Mesendoderm (in vitro differentiated cells): ENCODE data around the gene PKD1L1.
A peak's percentile ranks its signal among the peaks of the same experiment; 100 is the strongest.

Experiments
- DNase-seq: peaks from one replicate; pipeline ENCODE4 v3.0.0; 2013
- H2AK5ac ChIP-seq: 2 replicates; pipeline ENCODE4 v1.6.1; 2013; ENCODE audit warnings: low read length, inconsistent platforms
- H2BK120ac ChIP-seq: 2 replicates; pipeline ENCODE4 v1.6.1; 2013; ENCODE audit warnings: low read depth, mild to moderate bottlenecking, low read length, moderate library complexity, mixed read lengths
- H2BK15ac ChIP-seq: replicated peaks from 2 replicates; pipeline ENCODE4 v1.6.1; 2013; ENCODE audit warnings: low read depth, mild to moderate bottlenecking, moderate library complexity
- H2BK5ac ChIP-seq: 2 replicates; pipeline ENCODE4 v1.6.1; 2013; ENCODE audit warnings: low read length, inconsistent platforms
- H3K18ac ChIP-seq: 2 replicates; pipeline ENCODE4 v1.6.1; 2013; ENCODE audit warnings: mild to moderate bottlenecking, low read length, mixed read lengths
- H3K23ac ChIP-seq: one replicate; pipeline ENCODE4 v1.6.1; 2013; ENCODE audit warnings: low read length
- H3K27ac ChIP-seq: 2 replicates; pipeline ENCODE4 v1.5.1; 2013; ENCODE audit warnings: low read depth, mild to moderate bottlenecking, inconsistent platforms, low read length, moderate library complexity
- H3K27me3 ChIP-seq: 2 replicates; pipeline ENCODE4 v1.6.1; 2013; ENCODE audit warnings: low read length, control low read depth, mild to moderate bottlenecking, inconsistent platforms; ENCODE audit not compliant: insufficient read depth, poor library complexity
- H3K36me3 ChIP-seq: 2 replicates; pipeline ENCODE4 v1.6.1; 2013; ENCODE audit warnings: low read length, inconsistent platforms; ENCODE audit not compliant: control insufficient read depth, insufficient read depth
- H3K4ac ChIP-seq: one replicate; pipeline ENCODE4 v1.6.1; 2013; ENCODE audit warnings: low read depth, mild to moderate bottlenecking, low read length, moderate library complexity
- H3K4me1 ChIP-seq: 2 replicates; pipeline ENCODE4 v1.6.1; 2013; ENCODE audit warnings: low read depth, low read length, inconsistent platforms; ENCODE audit not compliant: control insufficient read depth
- H3K4me2 ChIP-seq: 2 replicates; pipeline ENCODE4 v1.6.1; 2013; ENCODE audit warnings: low read length
- H3K4me3 ChIP-seq: 2 replicates; pipeline ENCODE4 v1.5.1; 2013; ENCODE audit warnings: mild to moderate bottlenecking, low read length
- H3K56ac ChIP-seq: one replicate; pipeline ENCODE4 v1.6.1; 2013; ENCODE audit warnings: low read length
- H3K79me1 ChIP-seq: 2 replicates; pipeline ENCODE4 v1.6.1; 2013; ENCODE audit warnings: low read length, inconsistent platforms
- H3K79me2 ChIP-seq: 2 replicates; pipeline ENCODE4 v1.6.1; 2013; ENCODE audit warnings: mild to moderate bottlenecking, low read length; ENCODE audit not compliant: control insufficient read depth, insufficient read depth
- H3K9ac ChIP-seq: 2 replicates; pipeline ENCODE4 v1.6.1; 2013; ENCODE audit warnings: low read length, inconsistent platforms
- H4K5ac ChIP-seq: one replicate; pipeline ENCODE4 v1.6.1; 2013; ENCODE audit warnings: low read length
- H4K8ac ChIP-seq: one replicate; pipeline ENCODE4 v1.6.1; 2013; ENCODE audit warnings: low read depth, mild to moderate bottlenecking, control low read depth, low read length, moderate library complexity
- WGBS: extraction: QIAGEN DNeasy Blood & Tissue Kit; methylation state at CpG from one replicate; pipeline ENCODE4 v1.1.7; 2013; ENCODE audit warnings: low lambda C conversion rate, missing lambda C conversion rate; ENCODE audit not compliant: insufficient coverage; ENCODE audit errors: extremely low coverage; 5-methylcytosine and 5-hydroxymethylcytosine counted together

Gene PKD1L1

DNA sequence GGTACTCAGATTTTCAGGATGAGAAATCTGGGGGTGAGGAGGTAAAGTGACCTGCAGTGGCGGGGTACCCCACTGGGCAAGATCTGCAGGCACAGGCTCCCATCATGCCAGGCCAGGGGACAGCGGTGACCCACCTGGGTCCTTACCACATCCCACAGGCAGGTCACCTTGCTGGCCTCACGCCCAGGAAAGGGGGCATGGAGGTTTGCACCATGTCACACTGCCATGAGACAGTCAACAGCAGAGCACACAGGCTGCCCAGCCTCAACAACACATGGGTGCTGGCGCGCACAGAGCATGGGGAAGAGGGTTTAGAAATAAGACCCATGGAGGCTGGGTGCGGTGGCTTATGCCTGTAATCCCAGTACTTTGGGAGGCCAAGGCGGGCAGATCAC is 914 bp downstream of the PKD1L1 start:
- no peaks in the 10 kb centered on the region for H3K27me3 ChIP-seq
- WGBS, result no CpG with 5 or more reads among the region's 7 CpGs
- H3K79me1 ChIP-seq, result no peaks in the 10 kb centered on the region
- no peaks in the 10 kb centered on the region for H3K79me2 ChIP-seq
- no peak overlapping the region for H4K5ac ChIP-seq
- no peak overlapping the region for H2AK5ac ChIP-seq
- H3K18ac ChIP-seq, result no peak overlapping the region
- no peak overlapping the region for H2BK15ac ChIP-seq
- H3K4me3 ChIP-seq, result no peak overlapping the region
- H3K4me1 ChIP-seq, result no peaks in the 10 kb centered on the region
- no peak overlapping the region for H3K27ac ChIP-seq
- no peak overlapping the region for H2BK5ac ChIP-seq
- no peaks in the 10 kb centered on the region for H3K36me3 ChIP-seq
- H2BK120ac ChIP-seq, result no peak overlapping the region
- H4K8ac ChIP-seq, result no peak overlapping the region
- H3K23ac ChIP-seq, result no peak overlapping the region
- H3K4me2 ChIP-seq, result no peak overlapping the region
- H3K56ac ChIP-seq, result no peak overlapping the region
- no peak for DNase-seq
- no peak overlapping the region for H3K9ac ChIP-seq
- H3K4ac ChIP-seq, result no peak overlapping the region

DNA sequence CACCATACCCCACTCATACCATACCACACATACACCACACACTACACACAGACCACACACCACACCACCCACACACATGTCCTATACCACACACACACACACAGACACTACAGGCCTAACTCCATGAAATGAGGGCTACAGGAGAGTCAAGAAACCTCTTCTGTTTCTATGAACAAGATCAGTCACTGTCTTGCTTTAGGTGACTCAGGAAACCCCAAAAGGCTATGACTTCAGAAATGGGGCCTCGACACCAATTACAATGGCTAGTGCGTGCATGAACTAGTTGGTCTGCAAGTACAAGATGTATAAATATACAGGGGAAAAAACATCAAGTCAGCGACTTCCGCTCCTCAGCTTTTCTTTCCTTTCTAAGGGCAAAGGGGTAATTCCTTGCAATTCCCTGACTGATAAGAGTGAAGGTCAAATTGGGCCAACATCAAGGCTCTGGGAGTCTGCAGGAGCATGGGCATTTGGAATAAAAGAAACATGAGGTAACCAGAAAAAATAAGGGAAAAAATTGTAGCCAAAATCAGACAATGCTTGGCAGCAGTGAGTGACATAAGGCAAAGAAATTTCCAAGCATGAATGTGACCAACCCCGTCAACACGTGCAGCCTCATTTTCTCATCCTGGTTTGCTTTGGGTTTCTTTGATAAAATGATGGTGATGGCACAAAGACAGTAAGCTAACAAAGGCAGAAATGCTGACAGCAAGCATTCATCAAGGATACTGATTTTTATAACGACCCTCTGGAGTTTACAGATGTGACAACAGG is 1.5 kb downstream of the PKD1L1 start:
- H3K23ac ChIP-seq, result peak overlapping the region; percentile 45
- H3K27ac ChIP-seq, result no peak overlapping the region
- H4K8ac ChIP-seq, result no peak overlapping the region
- WGBS, result no CpG with 5 or more reads among the region's 7 CpGs
- no peak overlapping the region for H3K9ac ChIP-seq
- no peaks in the 10 kb centered on the region for H3K27me3 ChIP-seq
- H3K4ac ChIP-seq, result no peak overlapping the region
- no peak overlapping the region for H2BK120ac ChIP-seq
- H3K79me1 ChIP-seq, result no peaks in the 10 kb centered on the region
- no peaks in the 10 kb centered on the region for H3K36me3 ChIP-seq
- no peak overlapping the region for H4K5ac ChIP-seq
- H3K56ac ChIP-seq, result peak overlapping the region; percentile 60
- H2BK15ac ChIP-seq, result no peak overlapping the region
- no peak for DNase-seq
- H2AK5ac ChIP-seq, result peak overlapping the region; percentile 93
- no peak overlapping the region for H3K18ac ChIP-seq
- H3K4me2 ChIP-seq, result no peak overlapping the region
- H2BK5ac ChIP-seq, result no peak overlapping the region
- H3K4me1 ChIP-seq, result no peaks in the 10 kb centered on the region
- H3K79me2 ChIP-seq, result no peaks in the 10 kb centered on the region
- H3K4me3 ChIP-seq, result no peak overlapping the region

DNA sequence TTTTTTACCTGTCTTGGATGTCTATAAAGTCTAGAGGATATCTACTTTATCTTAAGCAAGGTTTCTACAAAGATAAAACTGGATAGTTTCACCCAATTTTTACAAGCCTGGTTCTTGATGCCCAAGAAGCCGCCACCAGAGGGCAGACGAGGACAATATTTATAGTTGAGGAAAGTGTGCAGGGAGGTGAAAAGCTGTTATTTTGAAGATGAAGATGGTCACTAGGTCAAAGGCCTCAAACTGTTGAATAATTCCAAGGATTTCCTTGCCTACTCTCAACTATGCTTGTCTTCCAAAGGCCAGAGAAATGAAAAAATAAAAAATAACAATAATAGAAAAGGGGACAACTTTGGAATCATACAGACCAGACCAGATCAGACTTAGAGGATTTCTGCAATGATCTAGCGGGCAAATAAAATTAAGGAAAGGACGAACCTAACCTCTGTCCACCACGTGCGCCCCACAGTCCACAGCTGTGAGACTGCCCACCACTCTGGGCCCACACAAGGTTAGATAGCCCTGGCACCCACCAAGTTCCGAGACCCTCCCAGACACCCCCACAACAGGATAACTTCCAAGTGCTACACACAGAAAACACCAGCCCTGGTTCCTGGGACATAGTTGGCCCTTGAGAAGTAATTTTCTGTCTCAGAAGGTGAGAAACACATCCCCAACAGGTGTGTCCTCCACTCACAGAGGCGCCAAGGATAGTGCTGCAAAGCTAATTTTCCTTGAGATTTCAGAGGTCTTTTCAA is 2.8 kb downstream of the PKD1L1 start:
- no peak overlapping the region for H3K56ac ChIP-seq
- no peak overlapping the region for H2BK120ac ChIP-seq
- H3K27ac ChIP-seq, result no peak overlapping the region
- no peak overlapping the region for H4K5ac ChIP-seq
- H3K79me1 ChIP-seq, result no peaks in the 10 kb centered on the region
- no peak overlapping the region for H4K8ac ChIP-seq
- no peak overlapping the region for H3K4me2 ChIP-seq
- H3K23ac ChIP-seq, result no peak overlapping the region
- H3K79me2 ChIP-seq, result no peaks in the 10 kb centered on the region
- no peak overlapping the region for H3K9ac ChIP-seq
- peak; percentile 56 for DNase-seq
- no peaks in the 10 kb centered on the region for H3K27me3 ChIP-seq
- no peaks in the 10 kb centered on the region for H3K4me1 ChIP-seq
- no peak overlapping the region for H3K4me3 ChIP-seq
- H2AK5ac ChIP-seq, result no peak overlapping the region
- no peak overlapping the region for H2BK5ac ChIP-seq
- no peaks in the 10 kb centered on the region for H3K36me3 ChIP-seq
- H2BK15ac ChIP-seq, result no peak overlapping the region
- no peak overlapping the region for H3K18ac ChIP-seq
- no peak overlapping the region for H3K4ac ChIP-seq
- WGBS, result no CpG with 5 or more reads among the region's 8 CpGs

DNA sequence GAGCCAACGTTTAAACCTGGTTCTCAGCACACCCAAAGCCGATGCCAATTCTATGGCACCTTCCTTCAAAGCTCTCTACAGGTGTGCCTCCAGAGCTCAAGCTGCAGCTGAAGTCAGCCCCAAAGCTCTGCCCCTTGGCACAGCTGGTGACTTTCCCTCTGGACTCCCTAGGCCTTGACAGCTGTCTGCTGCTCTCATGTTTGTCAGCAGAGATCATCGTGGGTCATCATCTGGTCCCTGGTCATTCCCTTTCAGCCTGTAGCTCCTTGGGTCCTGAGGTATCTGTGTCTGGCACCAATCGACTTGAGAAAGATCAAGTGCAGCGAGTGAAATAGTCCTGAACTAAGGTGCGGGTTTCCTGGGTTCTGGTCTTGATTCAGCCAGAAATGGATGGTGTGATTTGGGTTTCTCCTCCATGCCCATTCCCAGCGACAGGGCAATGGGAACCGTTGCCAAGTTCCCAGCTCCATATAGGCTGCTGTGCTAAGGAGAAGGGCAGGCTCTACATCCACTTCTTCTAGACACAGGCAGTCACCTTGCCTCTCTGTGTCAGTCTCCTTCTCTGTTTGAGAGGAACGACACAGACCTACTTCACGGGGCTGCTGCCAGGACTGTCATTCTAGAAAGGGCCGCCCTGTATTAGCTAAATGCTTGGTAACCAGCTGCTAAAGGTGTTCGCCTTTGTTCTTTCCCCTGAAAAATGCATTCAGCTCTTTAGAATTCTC is 3.6 kb downstream of the PKD1L1 start:
- H3K27ac ChIP-seq, result no peak overlapping the region
- WGBS, result no CpG with 5 or more reads among the region's 12 CpGs
- DNase-seq, result no peak

DNA sequence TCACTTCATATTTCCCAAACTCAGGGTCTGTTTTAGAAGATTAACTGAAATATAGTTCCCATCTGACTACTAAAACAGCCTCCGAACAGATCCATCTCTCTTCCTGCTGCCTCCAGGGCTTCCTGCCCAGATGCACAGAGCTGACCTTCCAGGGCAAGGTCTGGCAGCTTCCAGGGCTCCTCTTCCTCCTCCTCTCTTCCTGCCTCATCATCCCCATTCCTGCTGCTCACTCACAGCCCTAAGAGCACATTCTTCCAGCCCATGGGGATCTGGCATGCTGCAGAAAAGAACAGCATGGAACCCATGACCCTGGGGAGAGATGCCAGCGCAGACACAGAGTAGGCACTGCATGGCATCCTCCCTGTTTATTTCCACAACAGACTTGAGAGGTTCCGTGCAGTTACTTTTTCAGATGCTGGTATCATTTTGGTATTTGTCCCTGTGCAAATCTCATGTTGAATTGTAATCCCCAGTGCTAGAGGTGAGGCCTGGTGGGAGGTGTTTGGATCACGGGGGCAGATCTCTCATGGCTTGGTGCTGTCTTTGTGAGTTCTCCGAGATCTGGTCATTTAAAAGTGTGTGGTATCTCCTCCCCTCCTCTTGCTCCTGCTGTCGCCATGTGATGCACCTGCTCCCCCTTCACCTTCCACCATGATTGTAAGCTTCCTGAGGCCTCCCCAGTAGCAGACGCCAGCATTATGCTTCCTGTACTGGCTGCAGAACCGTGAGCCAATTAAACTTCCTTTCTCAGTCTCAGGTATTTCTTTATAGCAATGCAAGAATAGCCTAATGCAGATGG is 4.4 kb downstream of the PKD1L1 start:
- Histone ChIP-seq H2BK5ac (no peak overlapping the region), H2AK5ac (no peak overlapping the region), H3K27me3 (no peaks in the 10 kb centered on the region), H3K36me3 (no peaks in the 10 kb centered on the region), H3K79me2 (no peaks in the 10 kb centered on the region), H3K18ac (no peak overlapping the region), H2BK15ac (no peak overlapping the region), H3K9ac (no peak overlapping the region), H3K4me3 (no peak overlapping the region), H3K23ac (no peak overlapping the region), H3K79me1 (no peaks in the 10 kb centered on the region), H2BK120ac (no peak overlapping the region), H4K5ac (no peak overlapping the region), H3K4ac (no peak overlapping the region), H3K27ac (no peak overlapping the region), H3K56ac (no peak overlapping the region), H3K4me1 (no peaks in the 10 kb centered on the region), H3K4me2 (no peak overlapping the region), H4K8ac (no peak overlapping the region)
- no CpG with 5 or more reads among the region's 8 CpGs for WGBS
- no peak for DNase-seq

More for the DNA sequence above, 3.6 kb downstream of the PKD1L1 start:
- H3K4me2 ChIP-seq, result no peak overlapping the region
- H3K79me2 ChIP-seq, result no peaks in the 10 kb centered on the region
- no peaks in the 10 kb centered on the region for H3K4me1 ChIP-seq
- H2BK120ac ChIP-seq, result no peak overlapping the region
- no peaks in the 10 kb centered on the region for H3K79me1 ChIP-seq
- H2BK5ac ChIP-seq, result no peak overlapping the region
- H4K8ac ChIP-seq, result no peak overlapping the region
- H3K4ac ChIP-seq, result no peak overlapping the region
- H3K4me3 ChIP-seq, result no peak overlapping the region
- H2BK15ac ChIP-seq, result no peak overlapping the region
- no peak overlapping the region for H4K5ac ChIP-seq
- no peaks in the 10 kb centered on the region for H3K36me3 ChIP-seq
- no peak overlapping the region for H3K18ac ChIP-seq
- H2AK5ac ChIP-seq, result no peak overlapping the region
- H3K23ac ChIP-seq, result no peak overlapping the region
- no peaks in the 10 kb centered on the region for H3K27me3 ChIP-seq
- peak overlapping the region; percentile 52 for H3K56ac ChIP-seq
- H3K9ac ChIP-seq, result no peak overlapping the region
